Measurements from ENCODE around the gene PHYHIPL. TPM values are rescaled to one million over a fixed set of nuclear protein-coding genes. Genes with fewer than 3 reads are reported as not detected.

PHYHIPL gene
- total RNA-seq, 1 donor from 2014 or later, result 0.52 TPM

- no peak overlapping the region for H3K27ac ChIP-seq (ENCODE audit: low read depth, low read length)
- H3K4me1 ChIP-seq (ENCODE audit: control insufficient read depth in 3 of 3, insufficient read depth in 3 of 3, low read length in 3 of 3), result no peaks in the 10 kb centered on the region
- peaks cover 0 to 2% (median 0%) of the 10 kb centered on the region in 3 donors for H3K9me3 ChIP-seq (ENCODE audit: control insufficient read depth in 3 of 3, low read length in 3 of 3)
- no peak overlapping the region for H3K4me3 ChIP-seq (ENCODE audit: low read length in 3 of 3)
- H3K9ac ChIP-seq (ENCODE audit: low read depth in 1 of 3, low read length in 3 of 3), result no peak overlapping the region
- no peaks in the 10 kb centered on the region for H3K36me3 ChIP-seq (ENCODE audit: control insufficient read depth in 3 of 3, insufficient read depth in 3 of 3, low read length in 3 of 3)
- no peaks in the 10 kb centered on the region for H3K27me3 ChIP-seq (ENCODE audit: control insufficient read depth in 3 of 3, insufficient read depth in 3 of 3, low read length in 3 of 3)
Observed at GRCh38 chr10:59148701-59149100, 27.7 kb upstream of the PHYHIPL start.

- Histone ChIP-seq H3K36me3 (ENCODE audit: control insufficient read depth in 3 of 3, insufficient read depth in 3 of 3, low read length in 3 of 3) (no peaks in the 10 kb centered on the region), H3K9ac (ENCODE audit: low read depth in 1 of 3, low read length in 3 of 3) (no peak overlapping the region), H3K4me1 (ENCODE audit: control insufficient read depth in 3 of 3, insufficient read depth in 3 of 3, low read length in 3 of 3) (no peaks in the 10 kb centered on the region), H3K27ac (ENCODE audit: low read depth, low read length) (no peak overlapping the region), H3K4me3 (ENCODE audit: low read length in 3 of 3) (no peak overlapping the region), H3K27me3 (ENCODE audit: control insufficient read depth in 3 of 3, insufficient read depth in 3 of 3, low read length in 3 of 3) (no peaks in the 10 kb centered on the region), H3K9me3 (ENCODE audit: control insufficient read depth in 3 of 3, low read length in 3 of 3) (no peaks in the 10 kb centered on the region)
Observed at GRCh38 chr10:59155556-59155955, 20.9 kb upstream of the PHYHIPL start.

- Histone ChIP-seq H3K36me3 (ENCODE audit: control insufficient read depth in 3 of 3, insufficient read depth in 3 of 3, low read length in 3 of 3) (no peaks in the 10 kb centered on the region), H3K9ac (ENCODE audit: low read depth in 1 of 3, low read length in 3 of 3) (no peak overlapping the region), H3K9me3 (ENCODE audit: control insufficient read depth in 3 of 3, low read length in 3 of 3) (no peaks in the 10 kb centered on the region), H3K27ac (ENCODE audit: low read depth, low read length) (no peak overlapping the region), H3K4me3 (ENCODE audit: low read length in 3 of 3) (no peak overlapping the region), H3K27me3 (ENCODE audit: control insufficient read depth in 3 of 3, insufficient read depth in 3 of 3, low read length in 3 of 3) (no peaks in the 10 kb centered on the region), H3K4me1 (ENCODE audit: control insufficient read depth in 3 of 3, insufficient read depth in 3 of 3, low read length in 3 of 3) (no peaks in the 10 kb centered on the region)
Observed at GRCh38 chr10:59167512-59167911, 8.9 kb upstream of the PHYHIPL start.

GRCh38 chr10:59172567-59172966 lies 3.9 kb upstream of the PHYHIPL start:
- no peaks in the 10 kb centered on the region for H3K9me3 ChIP-seq (ENCODE audit: control insufficient read depth in 3 of 3, low read length in 3 of 3)
- H3K27ac ChIP-seq (ENCODE audit: low read depth, low read length), result no peak overlapping the region
- H3K36me3 ChIP-seq (ENCODE audit: control insufficient read depth in 3 of 3, insufficient read depth in 3 of 3, low read length in 3 of 3), result no peaks in the 10 kb centered on the region
- peaks cover 4 to 17% (median 9%) of the 10 kb centered on the region in 3 donors for H3K4me1 ChIP-seq (ENCODE audit: control insufficient read depth in 3 of 3, insufficient read depth in 3 of 3, low read length in 3 of 3)
- H3K9ac ChIP-seq (ENCODE audit: low read depth in 1 of 3, low read length in 3 of 3), result no peak overlapping the region
- H3K4me3 ChIP-seq (ENCODE audit: low read length in 3 of 3), result no peak overlapping the region
- H3K27me3 ChIP-seq (ENCODE audit: control insufficient read depth in 3 of 3, insufficient read depth in 3 of 3, low read length in 3 of 3), result peaks cover 6 to 16% (median 10%) of the 10 kb centered on the region in 3 donors

- no peaks in the 10 kb centered on the region for H3K36me3 ChIP-seq (ENCODE audit: control insufficient read depth in 3 of 3, insufficient read depth in 3 of 3, low read length in 3 of 3)
- H3K9me3 ChIP-seq (ENCODE audit: control insufficient read depth in 3 of 3, low read length in 3 of 3), result no peaks in the 10 kb centered on the region
- H3K27me3 ChIP-seq (ENCODE audit: control insufficient read depth in 3 of 3, insufficient read depth in 3 of 3, low read length in 3 of 3), result peaks cover 6 to 20% (median 16%) of the 10 kb centered on the region in 3 donors
- H3K27ac ChIP-seq (ENCODE audit: low read depth, low read length), result no peak overlapping the region
- no peak overlapping the region for H3K4me3 ChIP-seq (ENCODE audit: low read length in 3 of 3)
- peaks cover 4 to 17% (median 9%) of the 10 kb centered on the region in 3 donors for H3K4me1 ChIP-seq (ENCODE audit: control insufficient read depth in 3 of 3, insufficient read depth in 3 of 3, low read length in 3 of 3)
- H3K9ac ChIP-seq (ENCODE audit: low read depth in 1 of 3, low read length in 3 of 3), result no peak overlapping the region
Observed at GRCh38 chr10:59173414-59173813, 3.0 kb upstream of the PHYHIPL start.

GRCh38 chr10:59175538-59176240 lies 754 bp upstream of the PHYHIPL start:
- peaks cover 4 to 17% (median 9%) of the 10 kb centered on the region in 3 donors for H3K4me1 ChIP-seq (ENCODE audit: control insufficient read depth in 3 of 3, insufficient read depth in 3 of 3, low read length in 3 of 3)
- peaks cover 6 to 22% (median 22%) of the 10 kb centered on the region in 3 donors for H3K27me3 ChIP-seq (ENCODE audit: control insufficient read depth in 3 of 3, insufficient read depth in 3 of 3, low read length in 3 of 3)
- H3K9me3 ChIP-seq (ENCODE audit: control insufficient read depth in 3 of 3, low read length in 3 of 3), result no peaks in the 10 kb centered on the region
- peak overlapping the region in 2 of 3 donors; percentile 17 to 51 for H3K9ac ChIP-seq (ENCODE audit: low read depth in 1 of 3, low read length in 3 of 3)
- no peak overlapping the region for H3K27ac ChIP-seq (ENCODE audit: low read depth, low read length)
- H3K4me3 ChIP-seq (ENCODE audit: low read length in 3 of 3), result peak overlapping the region; percentile 55 to 65 (median 62)
- no peaks in the 10 kb centered on the region for H3K36me3 ChIP-seq (ENCODE audit: control insufficient read depth in 3 of 3, insufficient read depth in 3 of 3, low read length in 3 of 3)

GRCh38 chr10:59177031-59177797 lies 771 bp downstream of the PHYHIPL start:
- Histone ChIP-seq H3K9ac (ENCODE audit: low read depth in 1 of 3, low read length in 3 of 3) (no peak overlapping the region), H3K4me3 (ENCODE audit: low read length in 3 of 3) (peak overlapping the region; percentile 56 to 63 (median 62)), H3K27ac (ENCODE audit: low read depth, low read length) (no peak overlapping the region), H3K4me1 (ENCODE audit: control insufficient read depth in 3 of 3, insufficient read depth in 3 of 3, low read length in 3 of 3) (peaks cover 4 to 17% (median 9%) of the 10 kb centered on the region in 3 donors), H3K9me3 (ENCODE audit: control insufficient read depth in 3 of 3, low read length in 3 of 3) (no peaks in the 10 kb centered on the region), H3K36me3 (ENCODE audit: control insufficient read depth in 3 of 3, insufficient read depth in 3 of 3, low read length in 3 of 3) (no peaks in the 10 kb centered on the region), H3K27me3 (ENCODE audit: control insufficient read depth in 3 of 3, insufficient read depth in 3 of 3, low read length in 3 of 3) (peaks cover 6 to 22% (median 22%) of the 10 kb centered on the region in 3 donors)

- Histone ChIP-seq H3K4me1 (ENCODE audit: control insufficient read depth in 3 of 3, insufficient read depth in 3 of 3, low read length in 3 of 3) (peaks cover 4 to 17% (median 9%) of the 10 kb centered on the region in 3 donors), H3K9ac (ENCODE audit: low read depth in 1 of 3, low read length in 3 of 3) (no peak overlapping the region), H3K4me3 (ENCODE audit: low read length in 3 of 3) (no peak overlapping the region), H3K36me3 (ENCODE audit: control insufficient read depth in 3 of 3, insufficient read depth in 3 of 3, low read length in 3 of 3) (no peaks in the 10 kb centered on the region), H3K27me3 (ENCODE audit: control insufficient read depth in 3 of 3, insufficient read depth in 3 of 3, low read length in 3 of 3) (peaks cover 6 to 22% (median 22%) of the 10 kb centered on the region in 3 donors), H3K27ac (ENCODE audit: low read depth, low read length) (no peak overlapping the region), H3K9me3 (ENCODE audit: control insufficient read depth in 3 of 3, low read length in 3 of 3) (no peaks in the 10 kb centered on the region)
Observed at GRCh38 chr10:59177836-59178235, 1.4 kb downstream of the PHYHIPL start.

GRCh38 chr10:59179068-59179467 lies 2.6 kb downstream of the PHYHIPL start:
- peaks cover 6 to 22% (median 22%) of the 10 kb centered on the region in 3 donors for H3K27me3 ChIP-seq (ENCODE audit: control insufficient read depth in 3 of 3, insufficient read depth in 3 of 3, low read length in 3 of 3)
- H3K27ac ChIP-seq (ENCODE audit: low read depth, low read length), result no peak overlapping the region
- H3K9me3 ChIP-seq (ENCODE audit: control insufficient read depth in 3 of 3, low read length in 3 of 3), result no peaks in the 10 kb centered on the region
- no peak overlapping the region for H3K9ac ChIP-seq (ENCODE audit: low read depth in 1 of 3, low read length in 3 of 3)
- H3K4me3 ChIP-seq (ENCODE audit: low read length in 3 of 3), result no peak overlapping the region
- no peaks in the 10 kb centered on the region for H3K36me3 ChIP-seq (ENCODE audit: control insufficient read depth in 3 of 3, insufficient read depth in 3 of 3, low read length in 3 of 3)
- H3K4me1 ChIP-seq (ENCODE audit: control insufficient read depth in 3 of 3, insufficient read depth in 3 of 3, low read length in 3 of 3), result peaks cover 4 to 17% (median 9%) of the 10 kb centered on the region in 3 donors

Data from skeletal muscle tissue (tissue), 4 donors.